NCI-H187 treated with DMSO at 0.1 percent for 48 hours (cell line): ENCODE measurements around the gene TENT4B.
"Not testable (repeated sequence)": the region's sequence is repeated elsewhere in the genome, so short reads cannot be mapped to it uniquely, and the experiment has no call there.

Experiments used
- DNase-seq: peaks from one replicate; lab custom pipeline; 2025; lab: John Stamatoyannopoulos, UW

Gene TENT4B

GRCh38 chr16:50234771-50235556 is 81.9 kb downstream of the TENT4B start:
- DNase-seq: no peak

- no peak for DNase-seq
Measured at GRCh38 chr16:50235581-50235980, 82.5 kb downstream of the TENT4B start.

DNA sequence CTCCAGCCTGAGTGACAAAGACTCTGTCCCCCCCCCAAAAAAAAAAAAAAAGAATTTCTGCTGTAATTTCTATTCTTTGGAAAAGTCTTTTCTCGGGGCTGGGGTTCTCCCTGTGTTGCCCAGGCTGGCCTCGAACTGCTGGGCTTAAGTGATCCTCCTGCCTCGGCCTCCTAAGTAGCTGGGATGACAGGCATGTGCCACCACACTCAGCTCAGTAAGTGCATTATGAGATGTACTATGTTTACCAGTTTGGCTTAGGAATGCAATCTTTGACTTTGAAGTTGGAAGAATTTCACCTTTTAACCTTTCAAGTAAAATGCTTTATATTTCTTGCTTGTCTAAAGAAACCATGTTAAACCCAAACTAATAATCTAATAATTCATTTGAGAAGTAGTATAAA is 85.2 kb downstream of the TENT4B start:
- DNase-seq: no peak

DNA sequence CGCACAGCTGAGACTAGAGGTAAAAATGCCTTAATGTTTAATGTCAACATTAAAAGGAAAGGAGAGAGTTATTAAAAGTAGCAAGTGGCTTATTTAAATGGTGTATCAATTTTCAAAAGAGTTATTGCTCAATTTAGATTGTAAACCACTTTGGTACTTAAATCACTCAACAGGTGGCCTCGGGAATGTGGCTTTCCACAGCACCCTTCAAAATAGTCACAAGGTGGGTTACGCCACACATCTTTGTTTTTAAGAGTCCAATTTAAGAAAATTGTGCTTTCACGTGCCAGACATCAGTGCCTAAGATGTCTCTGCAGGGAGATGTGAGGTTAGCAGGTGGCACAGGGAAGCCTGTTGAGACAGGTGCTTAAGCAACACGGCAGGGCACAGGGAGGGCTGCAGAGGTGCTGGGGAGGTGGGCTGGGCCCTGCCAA is 85.8 kb downstream of the TENT4B start:
- DNase-seq: peak; percentile 30

- not testable (repeated sequence) for DNase-seq
Measured at GRCh38 chr16:50243024-50243423, 89.9 kb downstream of the TENT4B start.

DNA sequence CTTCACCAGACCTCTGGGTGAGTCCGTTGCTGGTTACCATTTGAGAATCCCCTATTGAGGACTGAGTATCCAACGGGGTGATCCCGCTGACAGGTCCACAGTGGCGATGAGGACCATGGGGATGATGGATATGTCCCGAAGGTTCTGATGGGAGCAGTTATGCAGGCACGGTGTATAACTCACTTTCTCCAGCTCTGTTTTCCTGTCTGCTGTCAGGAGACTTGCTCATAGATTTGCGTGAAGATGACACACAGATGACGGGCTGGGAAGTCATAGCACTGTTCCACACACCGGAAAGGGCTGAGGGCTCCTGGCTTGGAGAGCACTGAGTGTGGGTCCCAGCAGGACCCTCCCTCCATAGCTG is 91.0 kb downstream of the TENT4B start:
- no peak for DNase-seq

DNA sequence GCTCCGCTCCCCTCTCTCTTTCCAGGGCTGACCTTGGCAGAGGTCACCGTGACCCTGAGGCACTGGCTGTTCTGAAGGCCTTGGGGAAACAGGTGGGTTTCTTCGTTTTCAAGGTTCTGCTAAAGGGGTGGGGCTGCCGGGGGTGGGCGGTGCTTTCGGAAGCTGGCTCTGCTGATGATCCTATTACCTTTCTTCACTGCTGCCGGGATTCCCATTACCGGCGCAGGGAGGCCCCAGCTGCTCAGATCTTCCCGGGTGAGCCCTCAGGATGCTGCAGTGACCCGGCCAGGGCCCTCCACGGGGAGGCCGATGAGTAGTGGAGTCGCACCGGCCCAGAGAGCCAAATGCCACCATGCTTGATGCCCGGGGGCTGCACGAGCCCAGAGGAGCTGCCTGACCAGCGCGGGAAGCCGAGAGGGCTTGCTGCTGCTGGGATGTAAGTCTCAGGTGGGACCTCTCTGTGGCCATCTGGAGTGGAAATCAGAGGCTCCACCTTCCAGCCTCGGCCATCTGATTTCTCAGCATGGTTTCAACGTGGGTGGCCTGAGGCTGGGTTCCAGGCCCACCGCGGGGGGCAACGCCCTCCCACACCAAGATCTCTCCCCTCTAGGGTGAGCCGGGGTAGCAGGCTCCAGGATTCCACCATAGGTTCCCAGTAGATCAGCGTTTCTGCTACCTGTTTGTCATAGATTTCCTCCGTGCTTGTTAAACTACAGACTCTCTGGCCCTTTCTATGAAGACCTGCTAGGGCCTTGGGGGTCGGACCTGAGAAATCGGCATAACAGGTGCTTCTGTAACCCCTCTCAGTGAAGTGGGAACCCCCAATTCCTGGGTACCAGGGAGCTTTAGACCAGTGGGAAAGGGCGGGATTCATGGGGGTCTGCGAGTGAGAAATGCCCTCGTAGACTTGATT is 91.7 kb downstream of the TENT4B start:
- DNase-seq: no peak

GRCh38 chr16:50245417-50246298 is 92.6 kb downstream of the TENT4B start:
- DNase-seq: no peak

DNA sequence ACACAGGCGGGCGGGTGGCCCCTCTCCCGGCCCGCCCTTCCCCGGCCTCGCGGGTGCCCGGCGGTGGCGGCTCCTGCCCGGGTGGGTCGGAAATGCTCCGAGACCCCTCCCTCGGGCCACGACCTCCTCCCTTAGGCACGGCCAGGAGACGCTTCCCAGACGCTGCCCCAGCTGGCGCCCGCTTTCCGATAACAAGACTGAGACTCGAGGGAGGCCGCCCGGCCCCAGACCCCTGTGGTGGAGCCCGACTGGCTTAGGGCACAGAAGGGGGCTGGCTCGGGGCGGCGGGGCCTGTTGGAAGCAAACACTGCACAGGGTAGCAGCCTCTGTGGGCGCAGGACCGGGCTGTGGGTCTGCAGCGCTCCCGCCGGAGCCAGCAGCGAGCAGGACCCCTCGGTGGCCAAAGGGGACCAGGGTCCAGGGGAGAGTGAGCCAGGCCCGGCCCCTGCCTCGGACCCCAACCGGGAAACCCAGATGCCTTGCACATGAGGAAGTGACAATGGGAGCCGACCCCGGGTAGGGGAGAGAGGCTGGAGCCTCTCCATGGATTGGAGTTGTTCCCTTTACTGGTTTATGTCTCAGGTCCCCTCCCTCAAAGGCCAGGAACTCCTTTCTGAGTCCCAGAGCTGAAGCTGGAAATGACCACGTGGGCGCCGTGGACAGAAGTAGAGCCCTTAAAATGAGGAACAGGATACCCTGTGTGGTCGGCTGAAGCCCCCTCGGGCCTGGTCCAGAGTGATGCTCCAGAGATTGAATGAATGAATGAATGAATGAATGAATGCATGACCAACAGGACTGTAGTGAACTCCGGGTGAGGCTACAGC is 93.4 kb downstream of the TENT4B start:
- DNase-seq: no peak

DNA sequence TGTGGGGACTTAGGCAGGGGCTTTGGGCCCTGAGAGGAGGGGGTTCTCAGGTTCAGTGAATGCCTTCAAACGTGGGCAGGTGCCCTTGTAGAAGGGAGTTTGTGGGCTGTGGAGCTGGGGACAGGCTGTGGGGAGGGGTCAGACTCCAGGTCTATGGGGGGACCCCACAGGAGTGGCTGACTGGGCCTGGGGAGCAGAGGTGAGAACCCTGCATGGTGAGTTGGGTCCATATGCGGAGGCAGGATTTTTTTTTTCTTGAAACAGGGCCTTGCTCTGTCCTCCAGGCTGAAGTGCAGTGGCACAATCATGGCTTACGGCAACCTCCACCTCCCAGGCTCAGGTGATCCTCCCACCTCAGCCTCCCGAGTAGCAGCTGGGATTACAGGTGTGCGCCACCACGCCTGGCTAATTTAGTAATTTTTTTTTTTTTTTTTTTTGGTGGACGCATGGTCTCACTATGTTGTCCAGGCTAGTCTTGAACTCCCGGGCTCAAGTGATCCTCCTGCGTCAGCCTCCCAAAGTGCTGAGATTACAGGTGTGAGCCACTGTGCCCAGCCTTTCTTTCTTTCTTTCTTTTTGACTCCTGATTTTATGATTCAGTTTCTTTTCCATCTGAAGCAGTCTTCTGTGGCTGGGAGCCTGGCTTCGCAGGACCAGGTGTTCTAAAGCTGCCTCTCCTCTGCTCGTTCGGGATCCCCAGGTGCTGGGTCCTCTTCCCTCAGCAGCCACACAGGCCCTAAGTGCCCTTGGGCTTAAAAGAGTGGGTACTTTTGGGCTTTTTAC is 94.2 kb downstream of the TENT4B start:
- DNase-seq: no peak

- DNase-seq: no peak
Measured at GRCh38 chr16:50247906-50248608, 95.0 kb downstream of the TENT4B start.

GRCh38 chr16:50248845-50249244 is 95.7 kb downstream of the TENT4B start:
- no peak for DNase-seq

DNA sequence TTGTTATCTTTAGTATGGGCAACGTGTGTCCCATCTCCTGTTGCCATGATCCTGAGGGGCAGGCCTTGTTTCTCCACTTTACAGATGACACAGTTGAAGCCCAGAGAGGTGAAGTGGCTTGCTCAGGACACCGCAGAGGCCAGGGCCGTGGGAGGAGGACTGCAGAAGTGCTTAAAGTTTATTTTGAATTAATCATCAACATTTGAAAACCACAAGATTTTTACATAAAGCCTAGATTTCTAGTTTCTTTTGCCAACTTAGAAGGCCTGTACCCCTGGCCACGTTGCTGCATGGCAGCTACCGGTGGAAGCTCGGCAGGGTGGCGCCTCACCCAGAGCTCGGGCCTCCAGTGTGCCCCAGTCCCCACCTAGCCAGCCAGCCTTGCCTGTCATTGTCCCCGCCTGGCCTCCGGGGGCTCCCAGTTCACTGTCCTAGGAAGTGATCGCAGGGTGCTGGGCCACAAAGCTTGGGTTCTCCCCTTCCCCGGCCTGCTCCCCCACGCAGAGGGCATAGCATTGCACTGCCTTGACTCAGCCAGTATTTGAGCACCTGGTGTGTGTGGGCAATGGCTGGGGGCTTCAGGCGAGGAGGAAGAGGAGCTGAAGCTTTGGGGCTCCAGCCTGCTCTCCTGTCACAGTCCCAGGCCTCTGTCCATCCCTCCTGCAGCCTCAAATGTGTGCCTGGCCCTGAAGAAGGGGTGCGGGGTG is 98.4 kb downstream of the TENT4B start:
- DNase-seq: no peak

DNA sequence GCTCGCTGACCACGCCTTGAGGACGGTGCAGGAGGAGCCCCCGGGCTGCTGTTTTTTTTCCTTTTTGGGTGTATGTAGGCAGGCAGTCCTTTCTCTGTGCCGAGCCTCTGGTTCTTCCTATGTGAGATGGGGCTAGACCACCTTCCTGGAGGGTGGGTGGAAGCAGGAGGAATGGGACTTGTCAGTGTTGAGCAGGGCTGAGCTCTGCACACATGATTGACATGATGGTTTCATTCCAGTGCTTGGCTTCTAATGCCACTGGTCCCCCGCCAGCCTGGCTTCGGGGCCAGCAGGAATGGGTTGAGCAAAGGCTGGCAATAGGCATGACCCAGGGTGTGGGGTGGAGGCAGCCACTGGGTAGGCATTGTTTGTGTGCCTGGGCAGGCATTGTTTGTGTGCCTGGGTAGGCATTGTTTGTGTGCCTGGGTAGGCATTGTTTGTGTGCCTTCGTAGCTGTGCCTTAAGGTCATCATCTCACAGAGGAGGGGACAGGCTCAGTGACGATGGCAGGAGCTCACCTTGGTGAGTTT is 99.0 kb downstream of the TENT4B start:
- DNase-seq: no peak

GRCh38 chr16:50252874-50253513 is 99.9 kb downstream of the TENT4B start:
- DNase-seq: no peak

GRCh38 chr16:50253514-50253910 is 100.4 kb downstream of the TENT4B start:
- no peak for DNase-seq

DNA sequence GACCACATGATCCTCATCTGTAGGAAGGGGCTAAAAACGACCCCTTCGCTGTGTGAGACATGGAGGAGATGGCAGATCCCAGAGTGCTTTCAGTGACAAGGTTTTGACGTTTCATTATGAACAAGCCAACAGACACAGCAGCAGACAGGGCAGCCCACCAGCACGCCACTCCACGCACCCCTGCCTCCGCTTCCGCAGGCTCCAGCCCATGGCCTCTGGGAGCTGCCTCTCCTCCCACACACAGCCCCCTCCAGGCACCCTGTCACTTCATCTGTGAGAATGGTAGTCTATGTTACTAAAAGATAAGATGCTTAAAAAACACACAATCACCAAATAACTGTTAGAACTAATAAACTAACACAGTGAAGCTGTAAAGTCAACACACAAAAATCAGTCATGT is 101.0 kb downstream of the TENT4B start:
- no peak for DNase-seq

DNA sequence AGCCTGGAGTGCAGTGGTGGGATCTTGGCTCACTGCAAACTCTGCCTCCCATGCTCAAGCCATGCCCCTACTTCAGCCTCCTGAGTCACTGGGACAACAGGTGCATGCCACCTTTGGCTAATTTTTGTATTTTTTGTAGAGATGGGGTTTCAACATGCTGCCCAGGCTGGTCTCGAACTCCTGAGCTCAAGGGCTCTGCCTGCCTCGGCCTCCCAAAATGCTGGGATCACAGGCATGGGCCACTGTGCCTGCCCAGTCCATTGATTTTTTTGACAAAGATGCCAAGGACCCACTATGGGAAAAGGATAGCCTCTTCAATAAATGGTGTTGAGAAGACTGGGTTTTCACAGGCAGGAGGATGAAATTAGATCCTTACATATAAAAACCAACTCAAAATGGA is 102.4 kb downstream of the TENT4B start:
- no peak for DNase-seq
